Frontal cortex (tissue), 4 donors: ENCODE measurements around the gene ARHGAP15. TPM values are rescaled to one million over a fixed set of nuclear protein-coding genes. Genes with fewer than 3 reads are reported as not detected.

ENCODE experiments used
- DNase-seq, 2 donors: peaks; one replicate each; pipeline ENCODE4 v3.0.0; 2012; ENCODE audit warnings: low spot score in 2 of 2
- FAIRE-seq: peaks from 2 replicates; lab custom pipeline; 2012; peaks lifted over from hg19 to GRCh38; lab: Jason Lieb, UNC
- total RNA-seq: library from RNA; depleted of rRNA; stranded (reverse); fragments of >200 nt; gene quantifications from one replicate; pipeline ENCODE4 v1.2.3, GENCODE V29; 2014
- donor health status: control.
- donor health status: control.
- donor health status: control.

Gene ARHGAP15
- total RNA-seq, 1 donor from 2014 or later: 19.2 TPM

- no peak for FAIRE-seq
- no peak for DNase-seq
Observed at GRCh38 chr2:143142598-143142997, 13.4 kb downstream of the ARHGAP15 start.

GRCh38 chr2:143144813-143145455 is 15.7 kb downstream of the ARHGAP15 start:
- FAIRE-seq: no peak
- DNase-seq: no peak

- no peak for FAIRE-seq
Observed at GRCh38 chr2:143146366-143146765, 17.1 kb downstream of the ARHGAP15 start.

GRCh38 chr2:143146815-143147530 is 17.8 kb downstream of the ARHGAP15 start:
- FAIRE-seq (no peak), DNase-seq (no peak)

More at GRCh38 chr2:143146366-143146765, 17.1 kb downstream of the ARHGAP15 start:
- DNase-seq: no peak

- DNase-seq (no peak), FAIRE-seq (no peak)
Observed at GRCh38 chr2:143148011-143148410, 18.8 kb downstream of the ARHGAP15 start.

GRCh38 chr2:143148757-143149156 is 19.5 kb downstream of the ARHGAP15 start:
- FAIRE-seq: no peak
- no peak for DNase-seq

GRCh38 chr2:143150287-143150686 is 21.1 kb downstream of the ARHGAP15 start:
- FAIRE-seq: no peak
- no peak for DNase-seq

- FAIRE-seq: no peak
Observed at GRCh38 chr2:143151111-143151752, 22.0 kb downstream of the ARHGAP15 start.

GRCh38 chr2:143152219-143152618 is 23.0 kb downstream of the ARHGAP15 start:
- FAIRE-seq (no peak), DNase-seq (no peak)

More at GRCh38 chr2:143151111-143151752, 22.0 kb downstream of the ARHGAP15 start:
- DNase-seq: no peak

GRCh38 chr2:143152637-143153036 is 23.4 kb downstream of the ARHGAP15 start:
- FAIRE-seq (no peak), DNase-seq (no peak)

- DNase-seq (no peak), FAIRE-seq (no peak)
Observed at GRCh38 chr2:143155661-143156060, 26.4 kb downstream of the ARHGAP15 start.

GRCh38 chr2:143157001-143157400 is 27.8 kb downstream of the ARHGAP15 start:
- FAIRE-seq (no peak), DNase-seq (no peak)

- FAIRE-seq (no peak), DNase-seq (no peak)
Observed at GRCh38 chr2:143157418-143157817, 28.2 kb downstream of the ARHGAP15 start.

- FAIRE-seq (peak; percentile 8), DNase-seq (no peak)
Observed at GRCh38 chr2:143158098-143158497, 28.9 kb downstream of the ARHGAP15 start.

- DNase-seq: no peak
- FAIRE-seq: no peak
Observed at GRCh38 chr2:143158551-143159485, 29.6 kb downstream of the ARHGAP15 start.

- DNase-seq (no peak), FAIRE-seq (no peak)
Observed at GRCh38 chr2:143159486-143159840, 30.2 kb downstream of the ARHGAP15 start.

GRCh38 chr2:143160732-143161707 is 31.8 kb downstream of the ARHGAP15 start:
- no peak for FAIRE-seq
- no peak for DNase-seq

- FAIRE-seq (no peak), DNase-seq (no peak)
Observed at GRCh38 chr2:143162123-143162837, 33.1 kb downstream of the ARHGAP15 start.
